ENCODE data around the gene MLX. TPM values are rescaled to one million over a fixed set of nuclear protein-coding genes. Genes with fewer than 3 reads are reported as not detected.
A peak's percentile ranks its signal among the peaks of the same experiment; 100 is the strongest.

Gene MLX
- total RNA-seq, 1 experiment from 2014 or later: 45.3 TPM

DNA sequence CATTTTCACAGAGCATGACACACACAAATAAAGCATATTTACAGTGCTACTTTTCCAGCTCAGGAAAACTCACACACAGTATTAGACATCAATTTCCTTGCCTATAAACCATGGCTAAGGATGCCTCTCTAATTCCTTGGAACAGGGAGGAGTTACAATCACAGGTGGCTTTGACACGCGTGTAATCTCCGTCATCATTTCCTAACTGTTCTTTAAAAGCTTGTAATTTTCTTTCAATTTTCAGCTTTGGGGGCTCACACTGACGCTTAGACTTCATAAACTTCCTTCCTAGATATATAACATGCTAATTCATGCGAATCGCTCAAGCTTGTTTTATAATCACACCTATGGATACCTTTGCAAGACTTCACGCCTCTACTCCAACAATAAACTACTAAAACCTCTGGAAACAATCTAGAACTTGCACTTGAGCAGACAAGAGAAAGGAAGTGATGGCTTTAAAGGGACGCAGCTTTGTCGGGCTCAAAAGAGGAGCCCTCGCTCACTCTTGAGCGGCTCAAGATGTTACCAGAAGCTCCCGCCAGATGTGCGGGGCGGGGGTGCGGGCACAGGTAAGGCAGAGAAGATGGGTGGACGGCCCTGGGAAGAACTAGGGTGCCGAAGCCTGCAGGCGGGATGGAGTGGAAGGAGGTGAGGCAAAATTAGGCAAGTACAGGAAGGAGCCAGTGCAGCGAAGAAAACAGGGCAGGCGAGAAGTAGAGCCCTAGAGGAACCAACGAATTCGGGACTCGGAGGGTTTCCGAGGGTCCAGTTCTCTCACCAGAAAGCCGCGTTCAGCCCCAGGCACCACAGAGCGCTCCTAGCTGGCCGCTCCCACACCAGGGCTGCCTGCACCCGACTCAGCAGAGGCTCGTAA, 41.6 kb downstream of the MLX start:
- DNase-seq: no peak

More for the DNA sequence above, 41.6 kb downstream of the MLX start:
- WGBS (ENCODE audit: extremely low coverage, insufficient read length, low lambda C conversion rate): no CpG with 5 or more reads among the region's 30 CpGs
- Histone ChIP-seq H3K4ac (ENCODE audit: low read depth, low read length) (no peak overlapping the region), H3K27me3 (ENCODE audit: insufficient read depth, low read length) (no peaks in the 10 kb centered on the region), H4K8ac (replicated peaks; ENCODE audit: insufficient read length, low read depth, low read length) (no peak overlapping the region), H4K91ac (ENCODE audit: insufficient read length, low read depth, low read length) (no peak overlapping the region), H4K5ac (ENCODE audit: insufficient read length, low read depth, low read length) (peak overlapping the region; percentile 27), H3K23me2 (ENCODE audit: insufficient read length, low read depth, low read length, poor library complexity, severe bottlenecking) (peaks cover 10% of the 10 kb centered on the region), H2BK120ac (ENCODE audit: low read depth, low read length, poor library complexity, severe bottlenecking) (no peak overlapping the region), H3K79me1 (ENCODE audit: insufficient read depth, low read depth, low read length, poor library complexity, severe bottlenecking) (peaks cover 4% of the 10 kb centered on the region), H3K9me3 (ENCODE audit: control insufficient read depth, low read depth, low read length) (no peaks in the 10 kb centered on the region), H3K79me2 (ENCODE audit: insufficient read depth, low read length) (peaks cover 11% of the 10 kb centered on the region; the same call in 1 of the 2 replicates), H2BK12ac (ENCODE audit: insufficient read length, low read depth, low read length) (no peak overlapping the region), H3K27ac (ENCODE audit: insufficient read length, low read depth, low read length) (peak overlapping the region; percentile 13), H3K18ac (ENCODE audit: insufficient read length, low read depth, low read length) (no peak overlapping the region), H3K23ac (ENCODE audit: insufficient read length, low read depth, low read length) (no peak overlapping the region), H3K4me2 (ENCODE audit: insufficient read depth, insufficient read length, low read length) (peak overlapping the region; percentile 74), H3K14ac (ENCODE audit: insufficient read depth, low read length) (peak overlapping the region; percentile 88), H3K56ac (ENCODE audit: insufficient read length, low read depth, low read length) (no peak overlapping the region), H3K4me1 (ENCODE audit: insufficient read depth, low read length) (no peaks in the 10 kb centered on the region), H2BK15ac (ENCODE audit: low read depth, low read length) (no peak overlapping the region), H2BK5ac (ENCODE audit: insufficient read length, low read length) (peak overlapping the region; percentile 70), H3K9ac (ENCODE audit: extremely low read depth, insufficient read length, low read length) (peak overlapping the region; percentile 94), H2BK20ac (ENCODE audit: low read depth, low read length, poor library complexity, severe bottlenecking) (no peak overlapping the region), H2AK5ac (ENCODE audit: insufficient read length, low read length) (no peak overlapping the region), H2AFZ (ENCODE audit: low read length) (no peak overlapping the region), H4K20me1 (ENCODE audit: control insufficient read depth, insufficient read depth, insufficient read length) (no peaks in the 10 kb centered on the region), H3T11ph (ENCODE audit: low read length) (no peak overlapping the region)
- Mint-ChIP-seq H3K9me3 (peaks cover 0 to 3% of the 10 kb centered on the region in 2 experiments; a peak in 1 of 5 replicates), H3K4me3 (peak overlapping the region; percentile 96 to 98), H3K27me3 (ENCODE audit: low read depth) (no peaks in the 10 kb centered on the region), H3K27ac (peak overlapping the region; percentile 94 to 99 (median 95)), H3K4me1 (peaks cover 10 to 11% of the 10 kb centered on the region in 2 experiments), H3K36me3 (ENCODE audit: insufficient read depth in 1 of 3, low read depth in 3 of 3) (peaks cover 16 to 23% (median 23%) of the 10 kb centered on the region in 3 experiments)
- TF ChIP-seq, protein P1, sequence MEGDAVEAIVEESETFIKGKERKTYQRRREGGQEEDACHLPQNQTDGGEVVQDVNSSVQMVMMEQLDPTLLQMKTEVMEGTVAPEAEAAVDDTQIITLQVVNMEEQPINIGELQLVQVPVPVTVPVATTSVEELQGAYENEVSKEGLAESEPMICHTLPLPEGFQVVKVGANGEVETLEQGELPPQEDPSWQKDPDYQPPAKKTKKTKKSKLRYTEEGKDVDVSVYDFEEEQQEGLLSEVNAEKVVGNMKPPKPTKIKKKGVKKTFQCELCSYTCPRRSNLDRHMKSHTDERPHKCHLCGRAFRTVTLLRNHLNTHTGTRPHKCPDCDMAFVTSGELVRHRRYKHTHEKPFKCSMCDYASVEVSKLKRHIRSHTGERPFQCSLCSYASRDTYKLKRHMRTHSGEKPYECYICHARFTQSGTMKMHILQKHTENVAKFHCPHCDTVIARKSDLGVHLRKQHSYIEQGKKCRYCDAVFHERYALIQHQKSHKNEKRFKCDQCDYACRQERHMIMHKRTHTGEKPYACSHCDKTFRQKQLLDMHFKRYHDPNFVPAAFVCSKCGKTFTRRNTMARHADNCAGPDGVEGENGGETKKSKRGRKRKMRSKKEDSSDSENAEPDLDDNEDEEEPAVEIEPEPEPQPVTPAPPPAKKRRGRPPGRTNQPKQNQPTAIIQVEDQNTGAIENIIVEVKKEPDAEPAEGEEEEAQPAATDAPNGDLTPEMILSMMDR (conservative IDR thresholded peaks at IDR 0.05): no peak
